ENCODE results near the gene CD5L. TPM values are rescaled to one million over a fixed set of nuclear protein-coding genes. Genes with fewer than 3 reads are reported as not detected.

CD5L gene
- total and polyA plus RNA-seq, 2 of the 8 experiments (the other 6 are each of a cell fraction or from before 2014, with no cell fraction given), result not detected

- CTCF ChIA-PET (ENCODE audit: partially characterized antibody), result no interaction called here
- Histone ChIP-seq H2BK20ac (ENCODE audit: low read length) (no peak overlapping the region), H3K4me2 (ENCODE audit: insufficient read depth in 1 of 2, low read depth in 2 of 2, low read length in 2 of 2) (no peak overlapping the region), H3K4me3 (ENCODE audit: extremely low read depth in 1 of 4, insufficient read depth in 2 of 4, low read depth in 3 of 4, low read length in 4 of 4) (no peak overlapping the region), H3K27ac (ENCODE audit: low read depth, low read length) (no peak overlapping the region), H3K9me3 (ENCODE audit: insufficient read depth in 2 of 2, low read depth in 1 of 2, low read length in 1 of 2) (no peaks in the 10 kb centered on the region), H2BK15ac (ENCODE audit: low read length) (no peak overlapping the region), H3K4ac (replicated peaks; ENCODE audit: insufficient read length, low read depth, low read length) (no peak overlapping the region), H3K79me1 (ENCODE audit: low read depth, low read length) (no peaks in the 10 kb centered on the region), H3K9ac (replicated peaks in 1 of 4; ENCODE audit: extremely low read depth in 1 of 4, low read depth in 3 of 4, low read length in 3 of 4) (no peak overlapping the region), H2BK12ac (ENCODE audit: low read depth, low read length) (no peak overlapping the region), H3K14ac (ENCODE audit: insufficient read length) (no peak overlapping the region), H3K18ac (ENCODE audit: extremely low read depth, low read length) (no peak overlapping the region), H3K27me3 (replicated peaks in 1 of 4; ENCODE audit: control insufficient read depth in 3 of 4, extremely low read depth in 1 of 4, insufficient read depth in 3 of 4, low read length in 3 of 4) (no peaks in the 10 kb centered on the region), H4K20me1 (replicated peaks in 1 of 2; ENCODE audit: control insufficient read depth in 1 of 2, insufficient read depth in 2 of 2, low read length in 2 of 2) (no peaks in the 10 kb centered on the region), H3K79me2 (ENCODE audit: control insufficient read depth in 1 of 2, insufficient read depth in 2 of 2, low read length in 2 of 2) (no peaks in the 10 kb centered on the region), H3K56ac (replicated peaks; ENCODE audit: insufficient read length, low read depth, low read length) (no peak overlapping the region), H4K5ac (ENCODE audit: insufficient read length, low read depth, low read length) (no peak overlapping the region), H2AFZ (ENCODE audit: low read length) (no peak overlapping the region), H3K23me2 (ENCODE audit: low read depth, low read length) (no peaks in the 10 kb centered on the region), H2BK120ac (replicated peaks; ENCODE audit: low read depth, low read length) (no peak overlapping the region), H3K36me3 (ENCODE audit: control insufficient read depth in 2 of 4, insufficient read depth in 4 of 4, low read length in 3 of 4) (no peaks in the 10 kb centered on the region), H2AK5ac (ENCODE audit: low read depth, low read length) (no peak overlapping the region), H4K91ac (replicated peaks; ENCODE audit: insufficient read length, low read length) (no peak overlapping the region), H3K23ac (ENCODE audit: insufficient read length) (no peak overlapping the region), H3K4me1 (replicated peaks in 1 of 4; ENCODE audit: control insufficient read depth in 3 of 4, insufficient read depth in 4 of 4, low read length in 3 of 4) (no peaks in the 10 kb centered on the region), H2BK5ac (ENCODE audit: low read depth, low read length) (no peak overlapping the region), H4K8ac (ENCODE audit: extremely low read depth, insufficient read depth, low read length) (no peak overlapping the region; the same call in 1 of the 2 replicates)
- FAIRE-seq (no peak), DNase-seq (ENCODE audit: low read depth in 1 of 2, low spot score in 2 of 2) (no peak)
- POLR2A ChIA-PET (ENCODE audit: partially characterized antibody), result no interaction called here
- TF ChIP-seq TEAD4 (IDR thresholded peaks at IDR 0.05; ENCODE audit: low read depth, low read length) (no peak), CHD1 (IDR thresholded peaks at IDR 0.05; ENCODE audit: low read depth, low read length) (no peak), JUN (IDR thresholded peaks at IDR 0.05; ENCODE audit: low read depth, low read length) (no peak), TCF12 (IDR thresholded peaks at IDR 0.05; ENCODE audit: low read depth, low read length) (no peak), NANOG (IDR thresholded peaks at IDR 0.05; ENCODE audit: insufficient read depth, low read depth, low read length, poor library complexity, severe bottlenecking) (no peak), HDAC2 (IDR thresholded peaks at IDR 0.05; ENCODE audit: borderline replicate concordance in 1 of 2, low read depth in 2 of 2, low read length in 2 of 2) (no peak), SAP30 (IDR thresholded peaks at IDR 0.05; ENCODE audit: insufficient read depth, insufficient replicate concordance, low read length) (no peak)
- WGBS, 2 experiments (ENCODE audit: extremely low coverage in 1 of 2, insufficient coverage in 1 of 2, insufficient read length in 1 of 2, insufficient replicate concordance in 2 of 2, low coverage in 1 of 2, low lambda C conversion rate in 2 of 2, missing lambda C conversion rate in 1 of 2), result 87% methylated on average over 2 of the region's 2 CpGs; no CpG with 5 or more reads in 1 of the 2 experiments
Observed at GRCh38 chr1:157849229-157849875, 7.7 kb upstream of the CD5L start.
